HG03460 (cell line): ENCODE measurements around the gene RAI1.
A peak's percentile ranks its signal among the peaks of the same experiment; 100 is the strongest.

ENCODE experiments used
- ATAC-seq: cut with Tn5 transposase; IDR thresholded peaks from one replicate; pipeline ENCODE4 v1.9.1; 2021; ENCODE audit not compliant: unreplicated experiment

RAI1 gene

GRCh38 chr17:17762744-17763105, 81.5 kb downstream of the RAI1 start:
- ATAC-seq = no peak

GRCh38 chr17:17763136-17763535, 81.9 kb downstream of the RAI1 start:
- ATAC-seq = no peak

GRCh38 chr17:17763734-17764133, 82.5 kb downstream of the RAI1 start:
- ATAC-seq = no peak

GRCh38 chr17:17765359-17766076, 84.3 kb downstream of the RAI1 start:
- no peak for ATAC-seq

GRCh38 chr17:17766077-17766743, 85.0 kb downstream of the RAI1 start:
- peak; percentile 56 for ATAC-seq

- ATAC-seq = no peak
These were observed 85.5 kb downstream of the RAI1 start for GRCh38 chr17:17766744-17767120.

GRCh38 chr17:17767154-17767869, 86.1 kb downstream of the RAI1 start:
- ATAC-seq = no peak

- ATAC-seq = no peak
These were observed 86.7 kb downstream of the RAI1 start for GRCh38 chr17:17767887-17768418.

GRCh38 chr17:17768424-17769088, 87.3 kb downstream of the RAI1 start:
- ATAC-seq = no peak

- ATAC-seq = no peak
These were observed 88.8 kb downstream of the RAI1 start for GRCh38 chr17:17769869-17770631.

GRCh38 chr17:17770632-17771044, 89.4 kb downstream of the RAI1 start:
- ATAC-seq = no peak

- no peak for ATAC-seq
These were observed 90.4 kb downstream of the RAI1 start for GRCh38 chr17:17771498-17772201.

GRCh38 chr17:17772231-17772630, 91.0 kb downstream of the RAI1 start:
- ATAC-seq = no peak

- no peak for ATAC-seq
These were observed 93.0 kb downstream of the RAI1 start for GRCh38 chr17:17774009-17774881.

- no peak for ATAC-seq
These were observed 95.6 kb downstream of the RAI1 start for GRCh38 chr17:17776889-17777288.

- ATAC-seq = no peak
These were observed 97.2 kb downstream of the RAI1 start for GRCh38 chr17:17778308-17779014.

- ATAC-seq = no peak
These were observed 97.9 kb downstream of the RAI1 start for GRCh38 chr17:17779015-17779611.
